Measurements from ENCODE around the gene GSC2. TPM values are rescaled to one million over a fixed set of nuclear protein-coding genes. Genes with fewer than 3 reads are reported as not detected.
A peak's percentile ranks its signal among the peaks of the same experiment; 100 is the strongest.

GSC2 gene
- total and polyA plus RNA-seq, 4 donors: not detected

- peak in 1 of 2 donors; percentile 68 for TF ChIP-seq GABPA (IDR thresholded peaks at IDR 0.05 in 1 of 2, conservative IDR thresholded peaks at IDR 0.05 in 1 of 2)
- no peak for TF ChIP-seq EGR1 (IDR thresholded peaks at IDR 0.05; ENCODE audit: low read depth in 2 of 2)
These were observed 24.3 kb upstream of the GSC2 start (continued) for GRCh38 chr22:19174106-19175025.

GRCh38 chr22:19173047-19174035 is 23.2 kb upstream of the GSC2 start:
- Histone ChIP-seq H3K4me1 (ENCODE audit: control insufficient read depth in 4 of 4, insufficient read depth in 4 of 4, low read length in 3 of 4) (peaks cover 27 to 80% (median 63%) of the 10 kb centered on the region in 4 donors), H3K27me3 (ENCODE audit: control insufficient read depth in 4 of 4, insufficient read depth in 4 of 4, low read length in 3 of 4) (peaks cover 0 to 7% (median under 1%) of the 10 kb centered on the region in 4 donors), H3K36me3 (ENCODE audit: control insufficient read depth in 4 of 4, insufficient read depth in 3 of 4, low read depth in 1 of 4, low read length in 3 of 4) (no peaks in the 10 kb centered on the region), H3K9me3 (ENCODE audit: control insufficient read depth in 4 of 4, low read length in 3 of 4) (no peaks in the 10 kb centered on the region), H3K27ac (ENCODE audit: low read depth in 1 of 2, low read length in 2 of 2) (peak overlapping the region; percentile 31 to 78), H3K4me3 (ENCODE audit: low read depth in 1 of 3, low read length in 3 of 3) (peak overlapping the region in 1 of 3 donors; percentile 89), H3K9ac (ENCODE audit: low read depth in 1 of 2, low read length in 2 of 2) (no peak overlapping the region)
- 63% methylated on average over 19 of the region's 19 CpGs for WGBS
- DNase-seq (ENCODE audit: low spot score): no peak
- no peak for TF ChIP-seq TAF1 (conservative IDR thresholded peaks at IDR 0.05)

GRCh38 chr22:19172213-19173046 is 22.3 kb upstream of the GSC2 start:
- Histone ChIP-seq H3K27ac (ENCODE audit: low read depth in 1 of 2, low read length in 2 of 2) (peak overlapping the region; percentile 85 to 86), H3K9me3 (ENCODE audit: control insufficient read depth in 4 of 4, low read length in 3 of 4) (no peaks in the 10 kb centered on the region), H3K4me3 (ENCODE audit: low read depth in 1 of 3, low read length in 3 of 3) (peak overlapping the region; percentile 84 to 89 (median 87)), H3K9ac (ENCODE audit: low read depth in 1 of 2, low read length in 2 of 2) (peak overlapping the region; percentile 68 to 98), H3K36me3 (ENCODE audit: control insufficient read depth in 4 of 4, insufficient read depth in 3 of 4, low read depth in 1 of 4, low read length in 3 of 4) (no peaks in the 10 kb centered on the region), H3K27me3 (ENCODE audit: control insufficient read depth in 4 of 4, insufficient read depth in 4 of 4, low read length in 3 of 4) (peaks cover 0 to 7% (median 3%) of the 10 kb centered on the region in 4 donors), H3K4me1 (ENCODE audit: control insufficient read depth in 4 of 4, insufficient read depth in 4 of 4, low read length in 3 of 4) (peaks cover 27 to 75% (median 61%) of the 10 kb centered on the region in 4 donors)
- TF ChIP-seq RAD21 (IDR thresholded peaks at IDR 0.05) (no peak), TAF1 (conservative IDR thresholded peaks at IDR 0.05) (no peak), ATF3 (IDR thresholded peaks at IDR 0.05) (no peak), JUND (IDR thresholded peaks at IDR 0.05) (no peak), HNF4G (IDR thresholded peaks at IDR 0.05) (no peak), FOXA1 (IDR thresholded peaks at IDR 0.05) (no peak), EGR1 (IDR thresholded peaks at IDR 0.05; ENCODE audit: low read depth in 2 of 2) (no peak), YY1 (IDR thresholded peaks at IDR 0.05) (no peak), MAX (IDR thresholded peaks at IDR 0.05) (no peak), FOXA2 (IDR thresholded peaks at IDR 0.05) (no peak), ZBTB33 (IDR thresholded peaks at IDR 0.05) (no peak)
- 42% methylated on average over 13 of the region's 13 CpGs for WGBS
- DNase-seq (ENCODE audit: low spot score): no peak

Data from liver (tissue), 9 donors.